Measurements from ENCODE around the gene FGD2.

The FGD2 gene

GRCh38 chr6:36961441-36962435, 43.7 kb upstream of the FGD2 start:
- TF ChIP-seq ZBTB48 (tag by site-specific recombination; IDR thresholded peaks at IDR 0.05) (no peak), ZFHX2 (tag by site-specific recombination; conservative IDR thresholded peaks at IDR 0.05) (peak; percentile 18; the same call in 1 of the 2 replicates), KLF1 (tag by site-specific recombination; IDR thresholded peaks at IDR 0.05) (peak; percentile 79), ZNF473 (tag by site-specific recombination; IDR thresholded peaks at IDR 0.05) (no peak), EGR2 (tag by site-specific recombination; IDR thresholded peaks at IDR 0.05; ENCODE audit: low read depth) (0 out of 2 replicates have a peak, but pooled peaks have one; percentile 5), MZF1 (tag by site-specific recombination; IDR thresholded peaks at IDR 0.05; ENCODE audit: borderline replicate concordance) (no peak), ZSCAN16 (tag by site-specific recombination; IDR thresholded peaks at IDR 0.05) (no peak)
- POLR2A ChIA-PET = interaction anchor here (0.5 to 1.2 kb wide), 4 partner anchors 24 to 355 kb away, joined by 3 to 6 read pairs (median 4); partner anchors contain the start of genes MTCH1 and PPIL1
- no peak overlapping the region for H3K27ac ChIP-seq (ENCODE audit: extremely low read depth, low read depth, low read length)
- no peaks in the 10 kb centered on the region for H3K9me3 ChIP-seq (ENCODE audit: control insufficient read depth, insufficient read depth, low read depth, low read length)
- no peak overlapping the region for H3K4me3 ChIP-seq (ENCODE audit: low read depth, low read length)
- no peaks in the 10 kb centered on the region for H3K36me3 ChIP-seq (ENCODE audit: control insufficient read depth in 2 of 2, insufficient read depth in 1 of 2, low read length in 2 of 2)
- CTCF ChIA-PET = interaction anchor here (0.6 to 1.5 kb wide), 3 partner anchors 26 to 56 kb away, joined by 3 to 6 read pairs (median 5); no protein-coding TSS in a partner anchor
- H3K4me1 ChIP-seq (ENCODE audit: control insufficient read depth, insufficient read depth, low read length) = no peaks in the 10 kb centered on the region

DNA sequence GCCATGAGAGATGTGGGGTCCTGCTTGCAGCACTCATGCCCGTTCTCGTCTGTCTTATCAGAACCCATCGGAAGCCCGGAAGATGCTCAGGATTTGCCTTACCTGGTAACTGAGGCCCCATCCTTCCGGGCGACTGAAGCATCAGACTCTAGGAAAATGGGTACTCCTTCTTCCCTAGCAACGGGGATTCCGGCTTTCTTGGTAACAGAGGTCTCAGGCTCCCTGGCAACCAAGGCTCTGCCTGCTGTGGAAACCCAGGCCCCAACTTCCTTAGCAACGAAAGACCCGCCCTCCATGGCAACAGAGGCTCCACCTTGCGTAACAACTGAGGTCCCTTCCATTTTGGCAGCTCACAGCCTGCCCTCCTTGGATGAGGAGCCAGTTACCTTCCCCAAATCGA, 42.6 kb upstream of the FGD2 start:
- CTCF ChIA-PET = interaction anchor here (0.6 kb wide), 1 partner anchor 98 kb away, joined by 5 read pairs; no protein-coding TSS in a partner anchor
- no peaks in the 10 kb centered on the region for H3K9me3 ChIP-seq (ENCODE audit: control insufficient read depth, insufficient read depth, low read depth, low read length)
- H3K27ac ChIP-seq (ENCODE audit: extremely low read depth, low read depth, low read length) = no peak overlapping the region
- TF ChIP-seq SP2 (tag by site-specific recombination; IDR thresholded peaks at IDR 0.05) (peak; percentile 26), PRDM1 (tag by site-specific recombination; IDR thresholded peaks at IDR 0.05) (no peak), ZBTB17 (tag by site-specific recombination; IDR thresholded peaks at IDR 0.05) (peak; percentile 17; the same call in 1 of the 2 replicates), ZNF791 (tag by site-specific recombination; IDR thresholded peaks at IDR 0.05) (no peak), MYNN (tag by site-specific recombination; IDR thresholded peaks at IDR 0.05; ENCODE audit: borderline replicate concordance) (peak; percentile 82), ZNF335 (tag by site-specific recombination; conservative IDR thresholded peaks at IDR 0.05) (peak; percentile 56)
- no peak overlapping the region for H3K4me3 ChIP-seq (ENCODE audit: low read depth, low read length)
- no peaks in the 10 kb centered on the region for H3K4me1 ChIP-seq (ENCODE audit: control insufficient read depth, insufficient read depth, low read length)
- H3K36me3 ChIP-seq (ENCODE audit: control insufficient read depth in 2 of 2, insufficient read depth in 1 of 2, low read length in 2 of 2) = peaks cover 0 to 10% of the 10 kb centered on the region in 2 experiments; a peak in 1 of 3 replicates
- POLR2A ChIA-PET = no interaction called here

DNA sequence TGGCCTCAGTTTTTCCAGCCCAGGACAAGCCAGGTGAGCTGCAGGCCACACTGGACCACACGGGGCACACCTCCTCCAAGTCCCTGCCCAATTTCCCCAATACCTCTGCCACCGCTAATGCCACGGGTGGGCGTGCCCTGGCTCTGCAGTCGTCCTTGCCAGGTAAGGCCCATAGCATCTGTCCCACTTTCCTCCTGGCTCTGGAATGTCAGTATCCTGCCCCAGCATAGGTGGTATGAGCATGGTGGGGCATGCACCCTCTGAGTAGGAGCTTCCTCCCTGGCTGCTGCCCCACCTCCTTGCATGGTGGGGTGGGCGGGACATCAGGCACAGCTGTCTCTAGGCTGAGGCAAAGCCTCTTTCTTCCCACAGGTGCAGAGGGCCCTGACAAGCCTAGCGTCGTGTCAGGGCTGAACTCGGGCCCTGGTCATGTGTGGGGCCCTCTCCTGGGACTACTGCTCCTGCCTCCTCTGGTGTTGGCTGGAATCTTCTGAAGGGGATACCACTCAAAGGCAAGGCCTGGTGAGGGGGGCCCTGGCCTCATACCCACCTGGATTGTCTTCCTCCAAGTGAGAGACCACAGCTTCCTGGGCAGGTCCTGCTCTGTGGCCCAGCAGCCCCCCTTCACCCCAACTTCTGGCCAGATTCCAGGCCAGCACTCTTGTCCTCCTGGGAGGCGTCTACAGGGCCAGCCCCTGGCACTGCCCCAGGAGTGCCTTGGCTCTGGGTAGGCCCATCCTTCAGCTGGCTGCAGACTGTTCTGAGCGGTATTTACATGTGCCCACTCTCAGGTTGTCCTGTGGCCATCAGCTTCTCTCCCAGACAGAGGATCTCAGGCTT, 41.8 kb upstream of the FGD2 start:
- no peak overlapping the region for H3K27ac ChIP-seq (ENCODE audit: extremely low read depth, low read depth, low read length)
- TF ChIP-seq ZNF560 (tag by site-specific recombination; IDR thresholded peaks at IDR 0.05; ENCODE audit: borderline replicate concordance) (no peak), ZNF670 (tag by site-specific recombination; IDR thresholded peaks at IDR 0.05; ENCODE audit: low read depth) (no peak), ZNF510 (tag by site-specific recombination; IDR thresholded peaks at IDR 0.05; ENCODE audit: insufficient replicate concordance) (no peak), YY1 (tag by site-specific recombination; IDR thresholded peaks at IDR 0.05) (no peak), MZF1 (tag by site-specific recombination; IDR thresholded peaks at IDR 0.05; ENCODE audit: borderline replicate concordance) (no peak), REST (tag by site-specific recombination; IDR thresholded peaks at IDR 0.05) (no peak), ZNF571 (tag by site-specific recombination; IDR thresholded peaks at IDR 0.05) (no peak), ZNF214 (tag by site-specific recombination; IDR thresholded peaks at IDR 0.05; ENCODE audit: borderline replicate concordance) (no peak), ZNF169 (tag by site-specific recombination; IDR thresholded peaks at IDR 0.05) (no peak), GLIS2 (tag by site-specific recombination; IDR thresholded peaks at IDR 0.05) (peak; percentile 45; the same call in 1 of the 2 replicates), SP2 (tag by site-specific recombination; IDR thresholded peaks at IDR 0.05) (peak; percentile 29; the same call in 1 of the 2 replicates), TRIM28 (IDR thresholded peaks at IDR 0.05; ENCODE audit: borderline replicate concordance, low read length) (no peak), ZBTB21 (tag by site-specific recombination; IDR thresholded peaks at IDR 0.05) (no peak)

More for the DNA sequence above, 41.8 kb upstream of the FGD2 start:
- H3K4me3 ChIP-seq (ENCODE audit: low read depth, low read length) = no peak overlapping the region
- H3K36me3 ChIP-seq (ENCODE audit: control insufficient read depth in 2 of 2, insufficient read depth in 1 of 2, low read length in 2 of 2) = peaks cover 0 to 18% of the 10 kb centered on the region in 2 experiments; a peak in 1 of 3 replicates
- H3K9me3 ChIP-seq (ENCODE audit: control insufficient read depth, insufficient read depth, low read depth, low read length) = no peaks in the 10 kb centered on the region
- CTCF ChIA-PET = interaction anchor here (0.5 to 1.7 kb wide), 5 partner anchors 28 to 349 kb away, joined by 3 to 7 read pairs (median 5); no protein-coding TSS in a partner anchor
- POLR2A ChIA-PET = interaction anchor here (0.7 kb wide), 1 partner anchor 89 kb away, joined by 5 read pairs; no protein-coding TSS in a partner anchor
- H3K4me1 ChIP-seq (ENCODE audit: control insufficient read depth, insufficient read depth, low read length) = no peaks in the 10 kb centered on the region

All from HEK293 (cell line).